ENCODE measurements around the gene WFIKKN2. TPM values are rescaled to one million over a fixed set of nuclear protein-coding genes. Genes with fewer than 3 reads are reported as not detected.

Gene WFIKKN2
- total and polyA plus RNA-seq, 2 of the 13 experiments (the other 11 are each of a cell fraction or from before 2014, with no cell fraction given): not detected

DNA sequence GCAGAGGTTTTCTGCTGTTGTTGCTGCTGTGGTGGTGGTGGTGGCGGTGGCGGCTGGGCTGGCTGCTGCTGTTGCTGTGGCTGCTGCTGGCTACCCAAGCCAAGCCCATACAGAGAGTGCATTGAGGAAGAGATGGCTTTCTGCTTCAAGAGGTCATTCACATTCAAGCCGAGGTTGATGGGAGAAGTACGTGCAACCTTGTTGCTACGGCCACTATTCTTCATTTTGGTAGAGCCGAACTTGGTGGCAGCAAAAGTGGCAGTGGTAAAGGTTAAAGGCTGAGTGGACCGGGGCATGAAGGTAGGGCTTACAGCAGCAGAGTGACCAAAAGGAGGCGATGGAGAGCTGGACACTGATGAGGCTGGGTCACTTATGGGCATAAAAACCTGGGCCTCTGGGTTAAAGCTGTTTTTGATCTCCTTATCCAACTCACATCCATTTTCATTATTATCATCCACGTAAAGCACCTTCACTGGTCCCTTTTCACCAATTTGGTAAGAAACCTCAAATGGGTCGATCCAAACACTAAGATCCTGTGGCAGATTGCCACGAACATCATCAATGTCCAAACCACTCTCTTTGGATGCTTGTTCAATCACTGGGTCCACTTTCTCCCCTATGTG lies 27.9 kb downstream of the WFIKKN2 start (continued):
- no peak for TF ChIP-seq KIAA2018 (CRISPR knock-in tag; IDR thresholded peaks at IDR 0.05; ENCODE audit: borderline replicate concordance)
- TF ChIP-seq ZNF232 (CRISPR knock-in tag; IDR thresholded peaks at IDR 0.05; ENCODE audit: borderline replicate concordance): peak; percentile 55
- TF ChIP-seq XRCC5 (optimal IDR thresholded peaks at IDR 0.05; ENCODE audit: low read length): peak; percentile 83
- peak; percentile 71; the same call in 1 of the 2 replicates for TF ChIP-seq HDAC2 (CRISPR knock-in tag; IDR thresholded peaks at IDR 0.05)
- 0 out of 2 replicates have a peak, but pooled peaks have one; percentile 22 for TF ChIP-seq GABPB1 (CRISPR knock-in tag; IDR thresholded peaks at IDR 0.05)
- TF ChIP-seq KAT8 (CRISPR knock-in tag; IDR thresholded peaks at IDR 0.05): peak; percentile 55; the same call in 1 of the 2 replicates
- TF ChIP-seq TEAD3 (CRISPR knock-in tag; optimal IDR thresholded peaks at IDR 0.05; ENCODE audit: borderline replicate concordance): peak; percentile 50
- 0 out of 2 replicates have a peak, but pooled peaks have one; percentile 14 for TF ChIP-seq BCL6 (CRISPR knock-in tag; IDR thresholded peaks at IDR 0.05)
- TF ChIP-seq ZNF317 (CRISPR knock-in tag; IDR thresholded peaks at IDR 0.05): 0 out of 2 replicates have a peak, but pooled peaks have one; percentile 26
- TF ChIP-seq HNF1A (IDR thresholded peaks at IDR 0.05; ENCODE audit: low read depth): no peak
- TF ChIP-seq HNF1A (CRISPR knock-in tag; IDR thresholded peaks at IDR 0.05; ENCODE audit: borderline replicate concordance): peak; percentile 45; the same call in 1 of the 2 replicates
- peak; percentile 66; the same call in 1 of the 2 replicates for TF ChIP-seq ZFP91 (CRISPR knock-in tag; IDR thresholded peaks at IDR 0.05; ENCODE audit: borderline replicate concordance)
- no peak; the same call in 1 of the 2 replicates for TF ChIP-seq IRF2 (CRISPR knock-in tag; IDR thresholded peaks at IDR 0.05)
